Measurements from ENCODE around the gene CD1C.
"Not testable (repeated sequence)": the region's sequence is repeated elsewhere in the genome, so short reads cannot be mapped to it uniquely, and the experiment has no call there.

Gene CD1C

DNA sequence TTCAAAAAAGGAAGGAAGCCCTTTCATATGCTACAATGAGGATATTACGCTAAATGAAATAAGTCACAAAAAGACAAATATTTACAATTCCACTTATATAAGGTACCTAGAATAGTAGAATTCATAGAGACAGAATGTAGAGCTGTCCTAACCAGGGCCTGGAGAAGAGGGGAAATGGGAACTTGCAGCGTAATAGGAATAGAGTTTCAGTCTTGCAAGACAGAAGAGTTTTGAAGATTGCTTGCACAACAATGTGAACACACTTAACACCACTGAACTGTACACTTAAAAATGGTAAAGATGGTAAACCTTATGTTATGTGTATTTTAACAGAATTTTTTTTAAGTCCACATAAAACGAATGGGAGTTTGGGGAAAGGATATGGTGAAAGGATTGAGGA, 38.7 kb downstream of the CD1C start:
- no peak for DNase-seq (ENCODE audit: low read depth in 2 of 2)

DNA sequence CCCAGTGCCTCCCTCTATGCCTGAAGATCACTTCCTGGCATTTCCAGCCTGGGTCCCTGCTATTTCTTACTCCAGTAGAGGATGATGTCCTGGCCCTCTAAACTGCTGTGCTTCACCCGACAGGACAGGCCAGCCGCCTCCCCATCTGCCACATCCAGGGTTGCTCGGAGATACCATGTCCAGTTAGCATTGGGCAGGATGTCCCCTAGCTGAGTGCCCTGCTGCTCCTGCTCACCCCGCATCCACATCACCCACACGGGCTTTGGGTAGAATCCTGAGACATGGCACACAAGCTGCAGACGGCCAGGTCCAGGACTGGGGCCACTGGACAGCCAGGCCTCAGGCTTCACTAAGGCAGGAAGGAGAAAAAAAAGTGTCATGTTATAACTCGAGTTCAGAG, 39.6 kb downstream of the CD1C start:
- no peak for DNase-seq (ENCODE audit: low read depth in 2 of 2)

DNA sequence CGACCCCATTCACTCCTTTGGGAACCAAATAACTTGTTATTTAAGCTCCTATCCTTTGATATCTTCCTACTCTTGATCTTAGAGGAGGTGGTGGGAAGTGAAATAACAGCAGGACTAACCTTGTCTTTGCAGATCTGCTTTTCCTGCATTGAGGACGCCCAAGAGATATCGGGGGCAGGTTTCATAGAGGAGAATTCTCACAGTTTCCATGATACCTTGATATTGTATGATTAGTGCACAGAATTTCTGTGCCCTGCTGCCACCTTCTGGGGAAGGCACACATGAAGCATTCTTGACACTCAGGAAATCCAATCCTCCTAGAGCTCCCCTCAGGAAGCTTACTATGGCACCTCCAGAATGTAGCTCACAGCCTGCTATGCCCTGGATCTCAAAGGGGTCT, 40.0 kb downstream of the CD1C start:
- DNase-seq (ENCODE audit: low read depth in 2 of 2), result no peak

DNA sequence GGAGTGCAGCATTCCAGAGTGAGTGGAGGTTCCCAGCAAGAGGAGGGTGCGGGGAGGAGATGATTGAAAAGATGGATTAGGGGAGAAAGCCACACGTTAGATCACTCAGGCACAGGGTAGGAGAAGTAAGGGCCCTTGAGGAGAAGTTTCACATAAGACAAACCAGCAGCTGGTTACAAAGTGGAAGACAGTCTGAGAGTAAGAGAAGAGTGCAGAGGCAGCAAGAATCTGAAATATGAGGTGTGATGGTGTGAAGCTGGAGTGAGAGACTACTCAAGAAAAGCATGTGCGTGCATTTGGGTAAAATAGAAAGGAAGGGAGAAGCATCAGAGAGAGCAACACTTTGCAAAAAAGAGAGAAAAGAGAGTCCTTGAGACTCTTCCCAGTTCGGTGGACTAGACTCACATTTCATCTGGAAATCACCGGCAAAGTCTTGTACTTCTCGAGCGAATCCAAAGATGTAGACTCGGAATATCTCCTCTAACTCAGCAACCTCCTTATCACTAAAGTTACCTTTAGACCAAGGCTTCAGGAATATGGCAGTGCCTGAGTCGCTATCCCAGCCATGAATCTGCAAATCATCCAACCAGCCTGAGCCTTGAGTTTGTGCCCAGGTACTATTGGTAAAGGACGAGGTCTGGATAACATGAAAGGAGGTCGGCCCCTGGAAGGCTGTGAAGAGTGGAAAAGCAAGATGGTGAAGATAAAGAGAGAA, 40.8 kb downstream of the CD1C start:
- DNase-seq (ENCODE audit: low read depth in 2 of 2), result no peak

DNA sequence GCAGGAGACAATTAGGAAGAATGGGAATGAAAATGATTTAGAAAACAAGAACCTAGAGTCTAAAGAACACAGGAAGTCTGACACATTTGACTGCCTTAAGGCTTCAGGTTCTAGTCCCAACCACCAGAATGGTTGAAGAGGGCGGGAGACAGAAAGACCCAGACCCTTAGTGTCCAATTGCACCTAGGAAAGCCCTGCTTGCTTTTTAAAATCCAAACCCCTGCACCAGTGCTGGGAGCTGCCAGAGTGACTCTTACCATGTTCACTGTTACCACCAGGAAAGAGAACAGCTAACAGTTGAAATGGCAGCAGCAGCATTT, 41.3 kb downstream of the CD1C start:
- no peak for DNase-seq (ENCODE audit: low read depth in 2 of 2)

DNA sequence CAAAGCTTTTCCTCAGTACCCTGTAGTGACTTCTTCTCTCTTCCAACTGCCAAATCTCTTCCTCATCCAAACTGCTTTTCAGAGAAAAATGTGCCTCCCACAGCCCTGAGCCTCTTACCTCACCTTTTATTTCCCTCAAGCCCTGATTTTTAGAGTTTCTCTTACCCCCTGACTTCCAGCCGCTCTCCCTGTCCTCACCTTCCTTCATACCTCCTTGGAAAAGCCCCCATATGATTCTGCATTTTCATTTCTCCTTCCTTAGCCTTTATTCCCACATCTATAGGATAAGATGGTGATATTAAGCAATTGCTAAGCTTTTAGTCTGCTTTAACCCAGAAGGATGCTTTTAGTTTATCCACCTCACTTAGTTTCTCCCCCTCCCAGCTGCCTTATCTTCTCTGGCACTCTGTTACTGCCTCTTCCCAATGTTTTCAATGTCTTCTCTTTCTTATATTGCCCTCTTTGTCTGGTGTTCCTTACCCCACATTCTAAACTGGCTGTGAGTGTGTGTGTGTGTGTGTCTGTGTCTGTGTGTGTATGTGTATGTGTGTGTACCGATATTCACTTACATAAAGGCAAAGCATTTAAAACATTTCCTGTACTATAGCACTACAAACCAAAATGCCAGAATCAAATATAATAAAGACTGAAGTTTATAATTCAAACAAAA, 41.9 kb downstream of the CD1C start, which contains the start of gene CD1B:
Gene CD1B (minus strand): TSS at position 51 of the 670 bp plus-strand sequence. CDS start 108 bp downstream, outside the sequence.
- no peak for DNase-seq (ENCODE audit: low read depth in 2 of 2)

DNA sequence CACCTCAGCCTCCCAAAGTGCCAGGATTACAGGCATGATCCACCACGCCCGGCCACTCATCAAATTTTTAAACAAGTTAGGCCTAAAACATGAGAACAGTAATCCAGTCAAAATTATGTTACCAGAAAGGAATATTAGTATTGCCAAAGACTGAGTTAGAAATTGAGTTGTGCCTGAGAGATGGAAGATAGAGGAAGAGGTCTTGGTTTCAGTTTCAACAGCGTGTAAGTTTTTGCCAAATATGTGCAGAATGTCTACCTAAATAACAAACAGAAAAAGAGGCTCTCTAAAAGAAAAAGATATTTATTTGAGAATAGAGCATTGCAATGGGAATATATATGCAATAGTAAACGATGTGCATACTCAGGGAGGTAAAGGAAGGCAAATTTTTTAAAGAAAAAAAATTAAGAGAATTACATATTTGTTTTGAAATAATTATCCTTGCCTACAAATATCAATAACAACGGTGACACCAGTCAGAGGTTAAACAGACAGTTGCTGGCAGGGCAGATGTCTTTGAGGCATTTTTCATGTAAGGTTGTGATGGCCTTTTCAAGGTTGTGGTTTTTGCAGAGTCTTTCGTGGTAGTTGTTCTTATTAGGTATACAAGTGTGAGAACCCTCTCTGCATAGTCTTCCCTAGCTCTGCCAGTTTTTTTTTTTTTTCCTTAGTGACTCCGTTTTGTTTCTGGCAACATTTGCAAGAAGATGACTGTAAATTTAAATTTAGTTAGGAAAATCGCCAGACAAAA, 43.9 kb downstream of the CD1C start:
- no peak for DNase-seq (ENCODE audit: low read depth in 2 of 2)

DNA sequence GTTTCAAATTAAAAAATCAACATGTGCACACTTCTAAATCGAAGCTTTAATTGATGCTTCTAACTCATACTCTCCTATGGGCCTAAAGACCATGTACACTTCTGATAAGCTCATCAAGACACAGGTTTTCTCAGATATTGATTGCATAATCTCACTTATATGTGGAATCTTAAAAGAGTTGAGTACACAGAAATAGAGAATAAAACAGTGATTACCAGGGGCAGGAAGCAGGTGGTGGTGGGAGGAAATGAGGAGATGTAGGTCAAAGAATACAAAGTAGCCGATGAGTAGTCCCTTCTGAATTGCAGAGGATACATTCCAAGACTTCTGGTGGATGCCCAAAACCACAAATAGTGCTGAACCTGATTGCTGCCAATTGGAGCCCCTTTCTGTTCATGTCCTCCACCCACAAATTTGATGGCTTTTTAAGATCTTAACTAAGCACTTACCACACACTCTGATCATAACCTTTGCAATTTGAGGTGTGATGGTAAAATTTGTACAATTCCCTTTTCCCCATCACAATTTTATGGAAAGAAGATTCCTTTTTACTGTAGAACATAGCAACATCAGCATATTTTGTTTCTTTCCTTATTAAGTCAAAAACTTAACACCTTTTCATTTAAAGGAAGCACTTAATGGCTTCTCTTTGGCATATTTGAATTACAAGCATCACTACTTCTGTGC, 44.9 kb downstream of the CD1C start:
- DNase-seq (ENCODE audit: low read depth in 2 of 2), result no peak

DNA sequence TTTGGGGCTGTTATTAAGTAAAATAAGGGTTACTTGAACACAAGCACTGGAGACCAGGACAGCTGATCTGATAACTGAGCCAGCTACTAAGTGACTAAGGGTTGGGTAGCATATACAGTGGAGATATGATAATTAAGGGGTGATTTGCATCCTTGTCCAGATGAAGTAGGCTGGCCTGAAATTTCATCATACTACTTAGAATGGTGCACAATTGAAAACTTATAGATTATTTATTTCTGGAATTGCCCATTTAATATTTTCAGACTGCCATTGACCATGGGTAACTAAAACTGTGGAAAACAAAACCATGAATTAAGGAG, 45.5 kb downstream of the CD1C start:
- no peak for DNase-seq (ENCODE audit: low read depth in 2 of 2)

DNA sequence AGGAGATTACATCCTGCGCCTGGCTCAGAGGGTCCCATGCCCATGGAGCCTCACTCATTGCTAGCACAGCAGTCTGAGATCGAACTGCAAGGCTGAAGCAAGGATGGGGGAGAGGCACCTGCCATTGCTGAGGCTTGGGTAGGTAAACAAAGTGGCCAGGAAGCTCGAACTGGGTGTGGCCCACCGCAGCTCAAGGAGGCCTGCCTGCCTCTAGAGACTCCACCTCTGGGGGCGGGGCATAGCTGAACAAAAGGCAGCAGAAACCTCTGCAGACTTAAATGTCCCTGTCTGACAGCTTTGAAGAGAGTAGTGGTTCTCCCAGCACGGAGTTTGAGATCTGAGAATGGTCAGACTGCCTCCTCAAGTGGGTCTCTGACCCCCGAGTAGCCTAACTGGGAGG, 46.7 kb downstream of the CD1C start:
- not testable (repeated sequence) for DNase-seq (ENCODE audit: low read depth in 2 of 2)
